ENCODE results near the gene KCNJ12.
"Not testable (repeated sequence)": the region's sequence is repeated elsewhere in the genome, so short reads cannot be mapped to it uniquely, and the experiment has no call there.

The KCNJ12 gene

DNA sequence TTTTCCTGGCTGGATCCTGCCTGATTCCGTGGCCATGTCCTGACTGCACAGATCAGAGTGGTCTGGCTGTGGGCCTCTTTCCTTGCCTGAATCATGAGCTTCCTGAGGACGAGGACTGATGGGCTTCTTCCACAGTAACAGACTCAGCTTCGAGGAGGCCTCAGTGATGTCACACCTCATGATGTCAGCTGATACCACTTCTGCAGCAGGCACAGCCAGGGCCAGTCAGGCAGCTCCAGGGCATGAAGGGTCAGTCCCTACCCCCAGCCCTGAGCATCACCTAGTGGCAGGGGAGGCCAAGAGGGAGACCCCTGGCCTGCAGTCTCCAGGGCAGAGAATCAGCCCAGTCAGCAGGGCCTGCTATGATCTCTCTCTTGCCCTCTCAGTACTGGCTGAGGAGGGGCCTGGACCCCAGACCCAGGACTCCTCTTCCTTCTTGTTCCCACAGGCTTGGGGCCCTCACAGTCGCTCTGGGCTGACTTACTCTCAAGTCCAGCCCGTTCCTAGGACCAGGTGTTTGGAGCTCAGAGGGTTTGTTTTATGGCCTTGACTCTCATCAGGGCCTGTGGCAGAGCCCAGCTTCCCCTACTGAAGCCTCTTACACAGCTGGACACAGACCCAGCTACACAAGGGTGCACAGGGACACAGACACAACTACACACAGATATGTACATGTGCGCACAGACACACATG, 26.7 kb upstream of the KCNJ12 start:
- not testable (repeated sequence) for DNase-seq

DNA sequence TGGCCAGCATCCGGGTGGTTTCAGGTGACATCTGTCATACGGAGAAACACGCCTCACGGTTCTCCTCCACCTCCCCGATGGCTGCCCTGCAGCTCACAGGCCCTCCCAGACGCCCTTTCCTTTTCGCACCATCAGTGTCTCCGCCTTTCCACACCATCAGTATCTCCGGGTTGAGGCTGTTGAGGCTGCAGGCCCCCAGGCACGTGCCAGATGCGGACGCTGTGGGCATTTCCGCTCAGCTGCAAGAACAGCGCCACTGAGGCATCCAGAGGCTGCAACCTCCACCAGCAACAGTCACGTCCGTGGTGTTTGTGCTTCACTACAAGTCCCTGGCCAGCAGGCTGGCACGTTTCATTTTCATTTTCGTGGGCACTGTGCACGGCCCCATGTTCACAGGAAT, 25.7 kb upstream of the KCNJ12 start:
- not testable (repeated sequence) for DNase-seq

DNA sequence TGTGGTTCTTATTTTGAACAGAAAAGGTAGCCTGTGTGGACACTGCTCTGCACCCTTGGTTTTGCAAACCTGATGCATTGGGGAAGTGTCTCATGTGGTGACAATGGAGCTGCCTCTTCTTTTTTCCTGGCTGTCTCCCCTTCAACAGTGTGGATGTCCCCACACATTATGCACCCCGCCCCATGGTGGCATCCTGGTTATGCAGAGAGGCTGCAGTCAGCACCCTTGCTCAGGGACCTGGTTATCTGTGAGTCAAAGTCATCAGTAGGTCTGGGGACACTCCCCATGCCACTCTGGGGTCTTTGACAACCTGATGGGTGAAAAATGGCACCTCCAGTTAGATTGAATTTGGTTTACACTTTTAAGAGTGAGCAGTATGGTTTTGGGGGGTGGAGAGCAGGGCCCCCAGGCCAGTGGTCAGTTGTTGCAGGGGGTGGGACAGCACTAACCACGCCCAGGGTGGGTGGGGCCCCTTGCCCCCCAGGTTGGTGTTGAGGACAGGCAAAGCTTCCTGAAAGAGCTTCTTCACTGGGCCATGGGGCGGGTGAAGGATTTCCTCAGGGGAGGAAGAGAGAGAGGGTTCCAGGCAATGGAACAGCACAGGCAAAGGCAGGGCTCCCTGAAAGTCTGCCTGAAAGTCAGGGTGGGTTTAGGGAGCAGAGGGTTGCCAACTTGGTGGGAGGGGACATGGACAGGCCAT, 24.6 kb upstream of the KCNJ12 start:
- no peak for DNase-seq

DNA sequence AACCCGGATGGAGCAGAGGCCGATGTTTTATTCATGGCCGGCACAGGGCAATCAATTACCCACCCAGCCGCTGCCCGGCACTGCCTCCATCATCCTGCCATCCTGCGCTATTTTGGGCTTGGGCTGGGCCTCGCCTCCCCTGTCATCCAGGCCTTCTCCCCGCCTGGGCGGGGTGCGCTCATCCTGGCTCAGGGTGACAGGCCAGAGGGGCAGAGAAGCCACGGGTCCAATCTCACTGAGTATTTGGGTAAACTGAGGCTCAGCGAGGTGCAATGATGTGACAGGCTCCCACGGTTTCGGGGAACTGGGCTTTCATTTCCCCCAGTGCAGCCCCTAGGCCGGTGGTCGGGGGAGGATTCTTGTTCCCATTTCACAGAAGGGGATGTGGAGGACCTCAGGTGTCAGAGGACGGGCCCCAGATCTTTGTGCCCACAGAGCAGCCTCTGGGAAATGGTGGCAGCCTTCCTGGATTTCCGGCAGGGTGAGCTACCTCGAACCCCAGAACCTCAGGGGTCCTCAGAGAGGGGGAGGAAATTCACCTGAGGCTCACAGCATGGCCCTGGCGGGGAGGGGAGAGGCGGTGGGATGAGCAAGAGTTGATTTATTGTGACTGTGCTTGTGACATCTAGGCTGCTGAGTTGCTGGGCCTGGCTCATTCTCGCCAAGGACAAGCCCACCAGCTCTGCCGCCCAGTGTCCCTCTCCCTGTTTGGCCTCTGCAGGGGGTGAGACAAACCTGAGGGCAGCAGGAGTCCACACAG, 23.8 kb upstream of the KCNJ12 start:
- no peak for DNase-seq

DNA sequence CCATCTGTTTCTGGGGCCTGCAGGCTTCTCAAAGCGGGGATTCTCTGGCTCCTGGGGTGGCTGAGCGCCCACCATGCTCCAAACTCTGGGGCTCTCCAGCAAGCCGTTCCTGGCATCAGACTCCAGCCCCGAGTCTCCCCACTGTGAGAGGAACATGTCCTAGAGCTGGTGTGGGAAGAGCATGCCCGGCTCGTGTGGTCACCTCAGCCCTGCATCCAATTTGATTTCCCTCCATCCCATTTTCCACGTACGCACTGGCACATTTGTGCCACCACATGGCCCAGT, 23.2 kb upstream of the KCNJ12 start:
- DNase-seq: no peak

DNA sequence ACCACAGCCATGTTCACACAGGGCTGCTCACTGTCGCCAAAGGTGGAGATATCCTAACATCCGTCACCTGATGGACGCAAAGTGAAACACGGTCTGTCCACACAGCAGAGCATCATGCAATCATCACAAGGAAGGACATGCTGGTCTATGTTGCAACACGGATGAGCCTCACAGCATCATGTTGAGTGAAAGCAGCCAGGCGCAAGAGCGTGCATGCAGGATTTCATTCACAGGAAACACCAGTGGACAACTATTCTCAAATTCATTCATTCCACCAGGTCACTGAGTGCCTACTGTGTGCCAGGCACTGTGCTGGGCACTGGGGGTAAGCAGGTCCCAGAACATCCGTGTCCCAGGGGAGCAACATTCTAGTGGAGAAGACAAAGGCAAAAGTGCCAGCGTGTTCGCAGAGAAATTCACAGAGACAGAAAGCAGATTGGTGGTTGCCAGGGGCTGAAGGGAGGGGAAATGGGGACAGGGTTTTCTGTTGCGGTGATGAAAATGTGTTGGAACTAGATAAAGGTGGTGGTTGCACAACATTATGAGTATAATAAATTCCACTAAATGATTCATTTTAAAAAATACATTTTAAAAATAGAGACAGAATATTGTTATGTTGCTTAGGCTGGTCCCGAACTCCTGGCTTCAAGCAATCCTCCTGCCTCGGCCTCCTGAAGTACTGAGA, 22.7 kb upstream of the KCNJ12 start:
- no peak for DNase-seq

DNA sequence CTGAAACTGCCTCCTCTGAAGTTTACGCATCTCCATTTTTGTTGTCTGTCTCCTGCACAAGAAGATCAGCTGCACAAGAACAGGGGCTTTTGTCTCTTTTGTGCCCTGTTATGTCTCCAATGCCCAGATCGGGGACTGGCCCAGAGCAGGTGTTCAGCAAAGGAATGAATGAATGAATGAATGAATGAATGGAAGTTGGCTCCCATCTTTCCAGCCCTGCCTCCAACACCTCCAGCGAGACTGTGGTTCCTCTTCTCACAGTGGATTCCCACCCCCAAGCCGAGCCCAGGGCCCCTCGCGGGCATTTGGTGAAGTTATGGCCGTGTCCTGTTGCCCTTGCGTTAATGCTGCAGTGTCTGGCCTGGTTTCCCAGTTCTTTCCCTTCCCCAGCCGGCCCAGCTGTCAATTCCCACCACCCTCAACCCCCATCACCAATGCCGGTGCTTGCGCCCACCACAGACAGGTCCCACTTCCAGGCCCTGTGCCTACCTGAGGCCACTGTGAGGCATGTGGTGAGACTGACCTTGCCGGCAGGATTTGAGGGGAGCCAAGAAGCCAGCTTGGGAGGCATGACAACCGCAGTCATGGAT, 21.3 kb upstream of the KCNJ12 start:
- no peak for DNase-seq

DNA sequence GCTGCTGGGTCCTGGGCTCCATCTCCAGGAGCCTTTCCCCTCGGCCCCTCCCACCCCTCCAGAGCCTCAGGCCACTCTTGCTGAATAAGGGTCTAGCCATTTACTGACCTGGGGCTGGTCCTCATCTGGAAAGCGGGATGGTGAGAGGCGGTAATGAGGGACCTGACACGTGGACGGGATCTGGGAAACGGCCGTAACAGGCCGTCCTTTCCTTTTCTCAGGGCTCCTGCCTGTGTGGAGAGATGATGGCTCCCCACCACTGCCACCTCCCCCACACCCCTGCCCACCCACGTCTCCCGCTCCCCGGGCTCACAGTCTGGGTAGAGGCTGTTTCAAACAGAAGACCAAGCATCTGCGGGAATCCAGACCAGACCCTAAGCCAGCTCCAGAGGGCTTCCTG, 20.6 kb upstream of the KCNJ12 start:
- DNase-seq: no peak

DNA sequence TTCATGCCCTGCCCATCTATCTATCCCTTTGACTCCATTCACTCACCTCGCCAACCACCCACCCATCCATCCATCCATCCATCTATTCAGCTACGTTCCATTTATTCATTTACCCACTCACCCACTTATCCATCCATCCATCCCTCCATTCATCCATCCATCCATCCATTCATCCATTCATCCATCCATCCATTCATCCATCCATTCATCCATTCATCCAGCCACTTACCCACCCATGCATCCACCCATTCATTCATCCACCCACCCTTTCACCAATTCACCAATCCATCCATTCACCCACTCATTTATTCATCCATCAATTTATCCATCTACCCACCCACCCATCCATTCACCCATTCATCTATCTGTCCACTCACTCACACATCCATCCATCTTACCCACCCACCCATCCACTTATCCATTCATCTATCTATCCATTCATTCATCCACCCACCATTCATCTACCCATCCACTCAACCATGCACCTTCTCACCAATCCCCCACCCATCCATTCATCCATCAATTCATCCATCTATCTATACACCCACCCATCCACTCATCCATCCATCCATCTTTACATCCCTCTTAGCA, 19.5 kb upstream of the KCNJ12 start:
- DNase-seq: no peak

DNA sequence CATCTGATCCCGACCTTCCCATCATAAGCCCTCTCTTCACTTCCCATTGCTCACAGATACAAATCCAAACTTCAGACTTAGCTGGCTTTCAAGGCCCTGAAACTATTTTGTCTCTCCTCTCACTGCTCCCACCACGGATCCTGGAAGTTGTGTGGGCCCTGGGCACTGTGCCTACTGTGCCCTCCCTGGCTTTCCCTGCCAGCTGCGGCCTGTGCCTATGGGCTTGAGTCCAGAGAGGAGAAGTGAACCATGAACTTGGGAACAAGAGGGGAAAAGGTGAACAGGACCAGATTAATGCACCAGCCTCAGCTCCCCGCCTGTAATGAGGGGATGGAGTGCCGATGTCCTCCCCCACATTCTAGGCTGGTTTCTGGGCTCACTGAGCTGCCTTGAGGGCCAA, 18.9 kb upstream of the KCNJ12 start:
- no peak for DNase-seq

DNA sequence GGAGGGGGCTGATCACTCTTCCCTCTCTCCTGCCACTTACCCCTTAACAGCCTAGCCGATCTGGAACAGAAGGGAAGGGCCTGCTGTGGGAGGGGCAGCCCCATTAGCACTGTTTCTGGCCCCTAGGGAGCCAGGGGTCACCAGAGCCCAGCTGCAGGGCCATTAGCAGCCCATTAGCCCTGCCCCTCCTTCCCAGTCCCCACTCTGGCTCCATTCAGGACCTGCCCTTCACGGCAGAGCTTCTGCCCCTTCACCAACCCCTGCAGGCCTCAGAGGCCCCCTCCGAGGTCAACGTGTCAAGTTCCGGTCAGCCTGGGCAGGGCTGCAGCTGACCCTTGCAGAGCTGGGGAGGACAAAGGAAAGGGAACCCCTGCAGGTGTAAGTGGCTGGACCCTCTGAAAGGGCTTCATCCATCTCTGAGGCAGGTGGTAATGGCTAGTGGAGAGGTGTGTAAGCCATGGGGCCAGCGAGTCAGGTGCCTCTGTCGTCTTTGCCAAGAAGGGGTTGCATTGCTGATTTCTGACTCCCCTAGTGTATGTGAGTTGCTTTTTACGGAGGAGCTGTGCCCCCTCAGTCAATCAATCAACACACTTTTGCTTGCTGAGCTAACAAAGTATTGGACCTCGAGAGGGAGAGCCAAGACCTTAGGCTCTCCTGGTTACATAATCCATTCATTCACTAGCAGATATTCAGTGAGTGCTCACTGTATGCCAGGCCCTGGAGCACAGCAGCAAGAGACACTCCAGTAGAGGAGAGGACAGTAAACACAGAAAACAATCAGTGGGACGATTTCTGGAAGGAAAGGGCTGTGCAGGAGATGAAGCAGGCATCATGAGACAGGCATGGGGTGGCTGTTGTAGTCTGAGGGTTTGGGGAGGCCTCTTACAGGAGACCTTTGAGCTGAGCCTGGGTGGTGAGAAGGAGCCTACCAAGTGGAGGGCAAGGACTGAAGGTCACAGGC, 18.2 kb upstream of the KCNJ12 start:
- no peak for DNase-seq

DNA sequence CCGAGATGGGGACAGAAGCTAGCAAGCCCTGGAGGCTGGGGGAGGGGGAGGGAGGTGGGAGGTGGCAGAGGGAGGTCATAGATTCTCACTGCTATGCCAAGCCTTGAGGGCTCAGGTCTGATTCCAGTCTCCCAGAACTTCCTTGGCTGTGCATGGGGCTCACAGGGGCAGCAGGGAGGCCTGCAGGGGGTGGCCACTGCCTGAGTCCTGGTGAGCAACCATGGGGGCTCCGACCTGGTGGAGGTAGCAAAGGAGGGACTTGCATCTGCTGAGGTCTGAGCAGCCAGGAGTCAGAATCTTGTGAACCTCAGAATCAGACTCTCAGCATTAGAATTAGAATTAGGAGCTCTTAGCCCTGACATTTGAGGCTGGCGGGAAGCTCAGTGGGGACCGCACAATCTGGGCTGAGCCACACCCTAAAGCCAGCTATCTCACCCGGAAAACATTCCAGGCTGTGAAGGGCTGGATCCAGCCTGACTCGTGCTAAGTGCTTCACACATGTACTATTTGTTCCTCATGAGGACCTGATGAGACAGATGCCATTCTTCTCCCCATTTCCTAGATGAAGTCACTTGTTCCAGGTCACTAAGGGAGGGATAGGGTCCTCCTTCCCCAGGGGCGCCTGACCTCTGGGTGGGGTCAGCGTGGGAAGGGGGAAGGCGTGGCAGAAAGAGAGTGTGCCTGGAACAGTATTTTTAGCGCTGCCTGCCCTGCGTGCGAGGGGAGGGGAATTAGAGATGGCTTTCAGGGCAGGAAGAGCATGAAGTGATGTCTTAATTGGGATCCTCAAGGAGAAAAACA, 17.3 kb upstream of the KCNJ12 start:
- no peak for DNase-seq

DNA sequence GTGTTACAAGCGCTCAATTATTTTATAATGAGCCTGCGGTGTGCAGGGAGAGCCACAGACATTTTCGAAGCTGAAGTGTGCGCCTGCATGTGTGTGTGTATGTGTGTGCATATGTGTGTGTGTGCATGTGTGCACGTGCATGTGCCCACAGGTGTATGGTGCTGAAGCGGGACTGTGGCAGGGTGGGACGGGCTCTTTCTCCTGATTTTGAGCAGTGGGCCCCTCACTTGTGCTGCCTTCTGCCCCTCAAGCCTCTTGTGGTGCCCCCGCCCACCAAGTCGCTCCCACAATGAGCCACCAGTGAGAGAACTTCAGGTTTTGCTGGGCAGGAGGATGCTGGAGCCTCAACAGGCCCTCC, 16.7 kb upstream of the KCNJ12 start:
- no peak for DNase-seq

DNA sequence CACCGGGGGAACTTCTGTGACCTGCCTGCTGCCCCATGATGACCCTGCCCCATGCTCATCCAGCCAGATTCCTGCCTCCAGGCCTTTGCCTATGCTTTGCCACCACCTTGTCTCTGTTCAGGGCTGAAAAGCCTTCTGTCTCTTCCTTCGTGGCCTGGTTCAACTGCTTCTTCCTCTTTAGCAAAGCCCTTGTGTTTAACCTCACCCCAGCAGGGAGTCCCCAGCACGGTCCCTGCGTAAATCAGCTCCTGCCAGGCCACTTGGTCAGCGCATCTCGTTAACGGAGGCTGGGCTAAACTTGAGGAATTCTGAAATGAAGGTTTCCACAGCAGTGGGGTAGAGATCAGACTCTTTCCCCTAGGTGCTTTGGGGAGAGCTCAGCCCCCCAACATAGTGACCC, 16.1 kb upstream of the KCNJ12 start:
- DNase-seq: no peak

DNA sequence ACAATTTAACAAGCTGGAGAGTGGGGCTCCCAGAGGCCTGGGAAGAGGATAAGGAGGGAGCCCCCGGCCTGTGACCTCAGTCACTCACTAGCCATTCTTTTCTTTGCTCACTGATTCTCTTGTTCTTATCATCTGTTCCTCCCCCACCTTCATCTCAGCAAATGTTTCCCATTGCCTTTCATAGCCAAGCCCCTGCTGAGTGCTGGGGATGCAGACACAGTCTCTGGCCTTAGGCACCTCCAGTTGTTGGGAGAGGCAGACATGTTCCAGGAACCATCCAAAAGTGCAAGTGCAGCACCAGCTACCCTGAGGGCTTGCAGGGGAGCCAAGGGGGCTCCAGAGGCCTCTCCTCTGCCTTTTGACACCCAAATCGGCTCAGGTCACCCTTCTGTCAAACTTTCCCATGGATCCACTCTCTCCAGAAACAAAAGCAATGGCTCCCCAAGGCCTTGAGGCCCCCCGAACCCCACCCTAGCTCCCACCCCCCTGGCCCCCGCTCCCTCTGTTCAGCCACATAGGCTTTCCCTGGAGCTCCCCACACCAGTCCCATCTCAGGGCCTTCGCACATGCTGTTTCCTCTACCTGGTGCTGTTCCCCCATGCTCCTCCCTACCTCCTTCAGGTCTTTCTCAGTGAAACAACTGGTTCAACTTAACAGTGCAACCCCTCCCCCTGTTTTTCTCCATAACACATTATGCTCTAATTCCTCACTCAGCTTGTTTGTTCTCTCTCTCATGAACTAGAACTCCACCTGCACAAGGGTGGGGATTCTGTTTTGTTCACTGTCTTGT, 14.9 kb upstream of the KCNJ12 start:
- no peak for DNase-seq

DNA sequence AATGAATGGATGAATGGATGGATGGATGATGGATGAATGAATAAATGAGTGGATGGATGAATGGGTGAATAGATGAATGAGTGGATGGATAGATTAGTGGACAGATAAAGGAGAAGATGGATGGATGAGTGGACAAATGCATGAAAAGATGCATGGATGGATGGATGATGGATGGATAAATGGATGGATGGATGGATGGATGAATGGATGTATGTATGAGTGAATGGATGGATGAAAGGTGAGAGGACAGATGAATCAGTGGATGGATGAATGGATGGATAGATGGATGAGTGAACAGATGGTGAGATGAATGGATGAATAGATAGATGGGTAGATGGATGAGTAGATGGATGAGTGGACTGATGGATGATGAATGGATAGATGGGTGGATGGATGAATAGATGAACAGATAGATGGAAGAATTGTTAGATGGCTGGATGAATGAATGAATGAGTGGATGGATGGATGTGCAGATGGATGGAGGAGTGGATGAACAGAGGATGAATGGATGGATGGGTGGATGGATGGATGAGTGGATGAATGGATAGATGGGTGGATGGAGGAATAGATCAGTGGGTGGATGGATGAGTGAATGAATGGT, 13.7 kb upstream of the KCNJ12 start:
- DNase-seq: no peak

DNA sequence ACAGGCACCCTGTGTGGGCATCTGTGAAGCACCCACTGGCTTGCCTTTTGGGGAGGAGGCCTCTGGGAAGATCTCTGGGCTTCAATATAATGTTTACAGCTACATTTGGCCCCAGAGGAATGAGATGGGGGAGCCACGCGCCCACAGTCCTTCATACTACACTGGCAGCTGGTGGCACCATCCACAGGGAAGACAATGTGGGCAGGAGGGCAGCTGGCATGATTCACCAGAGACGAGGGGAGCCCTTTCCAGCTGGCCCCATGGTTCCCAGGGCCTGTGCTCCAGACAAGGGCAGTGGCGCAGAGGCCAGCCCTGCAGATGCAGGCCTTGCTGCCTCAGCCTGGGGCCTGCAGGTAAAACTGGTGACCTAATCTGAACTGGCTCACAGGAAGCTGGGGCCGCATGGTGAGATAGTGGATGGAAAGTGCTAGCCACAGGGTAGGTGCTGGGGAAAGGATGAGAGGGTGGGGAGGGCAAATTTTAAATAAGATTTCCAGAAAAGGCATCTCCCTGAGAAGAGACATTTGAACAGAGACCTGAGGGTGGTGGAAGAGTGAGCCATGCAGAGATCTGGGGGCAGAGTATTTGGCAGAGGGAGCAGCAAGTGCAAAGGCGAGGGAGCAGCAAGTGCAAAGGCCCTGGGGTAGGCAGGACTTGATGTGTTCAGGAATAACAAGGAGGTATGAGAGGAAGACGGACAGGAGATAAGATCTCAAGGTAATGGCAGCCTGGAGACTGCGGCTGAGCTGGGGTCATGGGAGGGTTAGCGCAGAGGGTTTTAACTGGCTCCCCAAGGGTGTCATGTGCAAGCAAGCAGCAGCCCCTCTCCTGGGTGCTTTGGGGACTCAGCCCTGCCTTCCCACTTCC, 12.1 kb upstream of the KCNJ12 start:
- no peak for DNase-seq

DNA sequence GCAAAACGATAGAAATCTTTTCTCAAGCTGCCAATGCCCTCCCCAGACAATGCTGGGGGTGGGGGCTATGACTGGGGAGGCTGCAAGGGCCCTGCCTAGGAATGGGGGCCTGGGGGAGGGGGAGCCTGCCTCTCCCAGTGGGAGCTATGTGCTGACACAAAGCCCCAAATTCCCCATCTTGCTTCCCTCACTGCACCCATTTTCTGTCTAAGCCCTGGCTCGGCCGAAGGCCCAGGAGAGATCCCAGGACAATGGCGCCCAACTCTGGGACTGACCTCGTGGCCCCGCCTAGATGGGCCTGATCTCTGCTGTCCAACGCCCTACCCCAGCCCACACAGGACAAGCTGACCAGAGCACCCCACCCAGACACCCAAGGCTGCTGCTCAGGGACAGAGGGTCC, 11.1 kb upstream of the KCNJ12 start:
- DNase-seq: no peak
